Neural progenitor cell (in vitro differentiated cells): ENCODE results near the gene C12orf60.

Experiments used
- EZH2phosphoT487 ChIP-seq: fragments of 200-600 bp; sonication (generic); IDR thresholded peaks from 2 replicates; pipeline ENCODE4 v1.6.1; 2017; ENCODE audit warnings: antibody characterized with exemption
- TF ChIP-seq, protein P1 (sequence below): fragments of 200-600 bp; sonication (generic); IDR thresholded peaks from 2 replicates; pipeline ENCODE4 v1.5.1; 2017; ENCODE audit warnings: antibody characterized with exemption, mild to moderate bottlenecking

- TF ChIP-seq, protein P1, sequence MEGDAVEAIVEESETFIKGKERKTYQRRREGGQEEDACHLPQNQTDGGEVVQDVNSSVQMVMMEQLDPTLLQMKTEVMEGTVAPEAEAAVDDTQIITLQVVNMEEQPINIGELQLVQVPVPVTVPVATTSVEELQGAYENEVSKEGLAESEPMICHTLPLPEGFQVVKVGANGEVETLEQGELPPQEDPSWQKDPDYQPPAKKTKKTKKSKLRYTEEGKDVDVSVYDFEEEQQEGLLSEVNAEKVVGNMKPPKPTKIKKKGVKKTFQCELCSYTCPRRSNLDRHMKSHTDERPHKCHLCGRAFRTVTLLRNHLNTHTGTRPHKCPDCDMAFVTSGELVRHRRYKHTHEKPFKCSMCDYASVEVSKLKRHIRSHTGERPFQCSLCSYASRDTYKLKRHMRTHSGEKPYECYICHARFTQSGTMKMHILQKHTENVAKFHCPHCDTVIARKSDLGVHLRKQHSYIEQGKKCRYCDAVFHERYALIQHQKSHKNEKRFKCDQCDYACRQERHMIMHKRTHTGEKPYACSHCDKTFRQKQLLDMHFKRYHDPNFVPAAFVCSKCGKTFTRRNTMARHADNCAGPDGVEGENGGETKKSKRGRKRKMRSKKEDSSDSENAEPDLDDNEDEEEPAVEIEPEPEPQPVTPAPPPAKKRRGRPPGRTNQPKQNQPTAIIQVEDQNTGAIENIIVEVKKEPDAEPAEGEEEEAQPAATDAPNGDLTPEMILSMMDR, result no peak
- TF ChIP-seq EZH2phosphoT487, result no peak
Measured at GRCh38 chr12:14858513-14858912, 55.0 kb downstream of the C12orf60 start.
